SU-DHL-6 (cell line): ENCODE measurements around the gene RASGRP2.

ENCODE experiments used
- H2AFZ ChIP-seq: fragments of 200-600 bp; sonication (generic); 2 replicates; pipeline ENCODE4 v1.6.1; 2014; ENCODE audit warnings: low read depth, mild to moderate bottlenecking, moderate library complexity, mixed read lengths, antibody characterized with exemption, low read length; ENCODE audit not compliant: severe bottlenecking
- H3F3A ChIP-seq: fragments of 200-600 bp; shearing (Covaris generic); 2 replicates; pipeline ENCODE4 v1.6.0; 2016; ENCODE audit warnings: antibody characterized with exemption, mild to moderate bottlenecking; ENCODE audit not compliant: insufficient read depth
- H3K27ac ChIP-seq: fragments of 200-600 bp; sonication (generic); 2 replicates; pipeline ENCODE4 v1.5.1; 2016; ENCODE audit warnings: low read depth, mild to moderate bottlenecking, low read length, moderate library complexity, mixed read lengths
- H3K27me3 ChIP-seq: fragments of 200-600 bp; sonication (generic), shearing (Covaris generic); 2 replicates; pipeline ENCODE4 v1.6.0; 2014; ENCODE audit warnings: mild to moderate bottlenecking, low read length
- H3K36me3 ChIP-seq: fragments of 200-600 bp; sonication (generic); 2 replicates; pipeline ENCODE4 v1.6.1; 2014; ENCODE audit warnings: mild to moderate bottlenecking, low read length, mixed read lengths
- H3K4me2 ChIP-seq: fragments of 300-600, 200-600 bp; shearing (Covaris generic), sonication (generic); 2 replicates; pipeline ENCODE4 v1.6.0; 2014; ENCODE audit warnings: low read length, low read depth, mild to moderate bottlenecking; ENCODE audit not compliant: poor library complexity, severe bottlenecking
- H3K4me3 ChIP-seq: fragments of 200-600 bp; sonication (generic); 2 replicates; pipeline ENCODE4 v1.5.1; 2014; ENCODE audit warnings: antibody characterized with exemption, low read length, mild to moderate bottlenecking, mixed read lengths; ENCODE audit not compliant: insufficient read depth, poor library complexity, severe bottlenecking
- H3K79me2 ChIP-seq: fragments of 200-600 bp; sonication (generic); 2 replicates; pipeline ENCODE4 v1.6.1; 2014; ENCODE audit warnings: mild to moderate bottlenecking, low read length, moderate library complexity; ENCODE audit not compliant: insufficient read depth
- H3K9ac ChIP-seq: fragments of 200-600 bp; sonication (generic); 2 replicates; pipeline ENCODE4 v1.7.0; 2014; ENCODE audit warnings: mild to moderate bottlenecking, low read length
- H3K9me2 ChIP-seq: fragments of 200-600 bp; sonication (generic); replicated peaks from 2 replicates; pipeline ENCODE4 v1.6.1; 2014; ENCODE audit warnings: low read length; ENCODE audit not compliant: insufficient read depth
- H3K9me3 ChIP-seq: fragments of 200-600 bp; sonication (generic); 2 replicates; pipeline ENCODE4 v1.6.1; 2014; ENCODE audit warnings: low read length, mixed read lengths; ENCODE audit not compliant: insufficient read depth
- H4K20me1 ChIP-seq: fragments of 200-600 bp; sonication (generic); 2 replicates; pipeline ENCODE4 v1.6.1; 2014; ENCODE audit warnings: low read depth, mild to moderate bottlenecking, antibody characterized with exemption, low read length, moderate library complexity, mixed read lengths
- EZH2phosphoT487 ChIP-seq: fragments of 200-600 bp; sonication (generic), shearing (Covaris generic); conservative IDR thresholded peaks from 2 replicates; pipeline ENCODE4 v1.6.1; 2018; ENCODE audit warnings: mild to moderate bottlenecking, antibody characterized with exemption, low read length, moderate library complexity, mixed read lengths
- TF ChIP-seq, protein P1 (sequence below): fragments of 200-600 bp; sonication (generic); IDR thresholded peaks from one replicate; pipeline ENCODE4 v1.5.1; 2017; ENCODE audit warnings: antibody characterized with exemption, mild to moderate bottlenecking, low read length, moderate library complexity; ENCODE audit not compliant: insufficient read depth, poor library complexity, severe bottlenecking

The RASGRP2 gene

DNA sequence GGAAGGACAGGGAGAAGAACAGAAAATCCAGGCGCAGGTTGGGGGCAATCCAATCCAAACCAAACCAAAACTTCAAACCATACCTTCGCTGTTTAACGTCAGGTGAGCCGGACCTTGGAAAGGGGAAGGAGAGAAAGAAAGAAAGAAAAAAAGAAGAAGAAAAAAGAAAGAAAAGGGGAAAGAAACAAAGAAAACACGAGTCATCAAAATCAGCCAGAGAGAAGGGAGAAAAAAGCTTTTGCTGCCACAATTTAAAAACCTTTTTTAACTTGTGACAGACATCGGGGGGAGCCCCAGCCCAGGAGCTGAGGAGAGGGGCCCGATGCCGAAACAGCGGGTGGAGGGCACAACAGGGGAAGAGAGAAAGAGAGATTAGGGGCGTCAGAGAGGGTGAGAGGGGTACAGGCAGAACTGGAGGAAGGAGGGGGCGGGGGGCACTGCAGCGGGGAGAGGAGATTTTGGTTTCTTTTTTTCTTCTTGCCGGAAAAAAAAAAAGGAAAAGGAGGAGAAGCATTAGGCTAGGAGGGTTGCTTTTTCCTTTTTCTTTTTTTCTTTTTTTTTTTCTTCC, 51.1 kb downstream of the RASGRP2 start:
- TF ChIP-seq EZH2phosphoT487 = no peak
- TF ChIP-seq, protein P1, sequence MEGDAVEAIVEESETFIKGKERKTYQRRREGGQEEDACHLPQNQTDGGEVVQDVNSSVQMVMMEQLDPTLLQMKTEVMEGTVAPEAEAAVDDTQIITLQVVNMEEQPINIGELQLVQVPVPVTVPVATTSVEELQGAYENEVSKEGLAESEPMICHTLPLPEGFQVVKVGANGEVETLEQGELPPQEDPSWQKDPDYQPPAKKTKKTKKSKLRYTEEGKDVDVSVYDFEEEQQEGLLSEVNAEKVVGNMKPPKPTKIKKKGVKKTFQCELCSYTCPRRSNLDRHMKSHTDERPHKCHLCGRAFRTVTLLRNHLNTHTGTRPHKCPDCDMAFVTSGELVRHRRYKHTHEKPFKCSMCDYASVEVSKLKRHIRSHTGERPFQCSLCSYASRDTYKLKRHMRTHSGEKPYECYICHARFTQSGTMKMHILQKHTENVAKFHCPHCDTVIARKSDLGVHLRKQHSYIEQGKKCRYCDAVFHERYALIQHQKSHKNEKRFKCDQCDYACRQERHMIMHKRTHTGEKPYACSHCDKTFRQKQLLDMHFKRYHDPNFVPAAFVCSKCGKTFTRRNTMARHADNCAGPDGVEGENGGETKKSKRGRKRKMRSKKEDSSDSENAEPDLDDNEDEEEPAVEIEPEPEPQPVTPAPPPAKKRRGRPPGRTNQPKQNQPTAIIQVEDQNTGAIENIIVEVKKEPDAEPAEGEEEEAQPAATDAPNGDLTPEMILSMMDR = no peak
- Histone ChIP-seq H3K79me2 (no peaks in the 10 kb centered on the region), H3K27me3 (no peaks in the 10 kb centered on the region), H3K4me2 (no peak overlapping the region), H2AFZ (no peak overlapping the region), H3K4me3 (no peak overlapping the region), H3F3A (no peaks in the 10 kb centered on the region), H3K9me3 (no peaks in the 10 kb centered on the region), H3K27ac (no peak overlapping the region), H3K9me2 (no peaks in the 10 kb centered on the region), H3K36me3 (no peaks in the 10 kb centered on the region), H3K9ac (no peak overlapping the region), H4K20me1 (no peaks in the 10 kb centered on the region)

DNA sequence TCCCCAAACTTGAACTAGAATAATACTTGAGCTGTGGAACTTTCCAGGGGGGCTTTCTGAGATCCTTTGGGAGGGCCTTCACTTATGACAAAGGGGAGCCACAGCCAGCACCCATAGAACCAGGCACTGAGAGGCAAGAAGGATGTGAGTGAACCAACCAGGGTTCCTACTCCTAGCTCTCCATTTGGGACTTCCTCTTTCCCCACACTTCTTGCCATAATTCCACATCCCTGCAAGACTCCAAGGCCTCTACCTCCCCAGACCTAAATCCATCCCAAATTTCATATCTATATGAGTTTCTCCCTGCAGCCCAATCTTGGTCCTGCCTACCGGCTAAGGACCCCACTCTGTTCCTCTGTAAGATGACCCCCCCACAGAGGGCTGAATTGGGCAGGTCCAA, 52.4 kb downstream of the RASGRP2 start:
- Histone ChIP-seq H3F3A (no peaks in the 10 kb centered on the region), H3K27me3 (no peaks in the 10 kb centered on the region), H3K4me3 (no peak overlapping the region), H3K4me2 (no peak overlapping the region), H3K36me3 (no peaks in the 10 kb centered on the region), H3K79me2 (no peaks in the 10 kb centered on the region), H3K9me2 (no peaks in the 10 kb centered on the region), H3K9me3 (no peaks in the 10 kb centered on the region), H2AFZ (no peak overlapping the region), H3K27ac (no peak overlapping the region), H4K20me1 (no peaks in the 10 kb centered on the region), H3K9ac (no peak overlapping the region)
- no peak for TF ChIP-seq EZH2phosphoT487

DNA sequence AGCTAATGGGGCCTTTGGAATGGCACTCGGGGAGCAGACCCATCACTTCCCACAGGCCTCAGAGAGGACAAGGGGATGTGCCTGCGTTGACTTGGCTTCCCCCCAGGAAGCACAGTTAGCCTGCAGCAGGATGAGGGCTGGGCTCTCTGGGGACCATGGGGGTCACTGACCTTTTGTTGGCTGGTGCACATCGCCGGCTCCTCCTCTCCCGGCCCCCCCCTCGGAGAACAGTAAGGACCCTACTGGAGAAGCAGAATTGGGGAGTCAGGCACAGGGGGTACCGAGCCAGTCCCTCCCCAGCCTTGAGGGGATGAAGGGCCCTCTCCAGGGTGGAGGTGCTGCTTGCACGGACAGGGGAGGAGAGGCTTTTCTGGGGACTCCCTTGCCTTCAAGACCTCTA, 53.7 kb downstream of the RASGRP2 start:
- no peaks in the 10 kb centered on the region for H4K20me1 ChIP-seq
- no peak overlapping the region for H3K4me2 ChIP-seq
- TF ChIP-seq, protein P1 = no peak
- TF ChIP-seq EZH2phosphoT487 = no peak
- no peak overlapping the region for H3K4me3 ChIP-seq
- no peaks in the 10 kb centered on the region for H3K79me2 ChIP-seq
- H3K9ac ChIP-seq = no peak overlapping the region
- no peak overlapping the region for H3K27ac ChIP-seq
- H3K36me3 ChIP-seq = no peaks in the 10 kb centered on the region
- H3K27me3 ChIP-seq = no peaks in the 10 kb centered on the region
- H3F3A ChIP-seq = no peaks in the 10 kb centered on the region
- H3K9me2 ChIP-seq = no peaks in the 10 kb centered on the region
- no peaks in the 10 kb centered on the region for H3K9me3 ChIP-seq
- no peak overlapping the region for H2AFZ ChIP-seq

DNA sequence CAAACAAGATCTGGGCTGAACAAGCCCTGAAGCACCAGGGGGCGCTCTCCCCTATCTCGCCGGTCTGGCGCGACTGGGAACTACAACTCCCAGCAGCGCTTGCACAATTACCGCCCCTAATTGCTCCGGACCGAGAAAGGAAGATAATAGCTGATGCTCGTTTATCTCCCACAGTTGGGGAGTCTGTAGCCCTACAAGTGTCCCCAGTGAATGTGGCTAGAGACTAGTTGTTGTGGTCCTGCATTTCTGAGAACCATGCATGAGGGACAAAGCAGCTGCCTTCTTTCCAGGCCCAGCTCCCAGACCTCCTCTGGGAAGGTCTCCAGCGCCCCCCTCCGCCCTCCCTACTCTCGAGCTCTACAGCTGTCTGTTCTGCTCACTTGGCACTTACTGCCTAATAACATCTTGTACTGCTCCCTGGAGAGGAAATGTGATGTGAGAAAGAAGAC, 55.4 kb downstream of the RASGRP2 start:
- Histone ChIP-seq H3K4me2 (peak overlapping the region; percentile 75), H3K9ac (peak overlapping the region; percentile 29; the same call in 1 of the 2 replicates), H3K9me2 (no peaks in the 10 kb centered on the region), H3K36me3 (no peaks in the 10 kb centered on the region), H4K20me1 (no peaks in the 10 kb centered on the region), H3K79me2 (no peaks in the 10 kb centered on the region), H3K9me3 (no peaks in the 10 kb centered on the region), H2AFZ (peak overlapping the region; percentile 90), H3K4me3 (peak overlapping the region; percentile 48), H3K27ac (no peak overlapping the region), H3F3A (no peaks in the 10 kb centered on the region), H3K27me3 (no peaks in the 10 kb centered on the region)
- no peak for TF ChIP-seq EZH2phosphoT487
- TF ChIP-seq, protein P1 = peak; percentile 89
